Measurements from ENCODE around the gene COASY. TPM values are rescaled to one million over a fixed set of nuclear protein-coding genes. Genes with fewer than 3 reads are reported as not detected.
"Not testable (repeated sequence)": the region's sequence is repeated elsewhere in the genome, so short reads cannot be mapped to it uniquely, and the experiment has no call there.

The COASY gene
- total RNA-seq, 4 donors from 2014 or later = 46.4 to 91.7 (median 57.6) TPM

DNA sequence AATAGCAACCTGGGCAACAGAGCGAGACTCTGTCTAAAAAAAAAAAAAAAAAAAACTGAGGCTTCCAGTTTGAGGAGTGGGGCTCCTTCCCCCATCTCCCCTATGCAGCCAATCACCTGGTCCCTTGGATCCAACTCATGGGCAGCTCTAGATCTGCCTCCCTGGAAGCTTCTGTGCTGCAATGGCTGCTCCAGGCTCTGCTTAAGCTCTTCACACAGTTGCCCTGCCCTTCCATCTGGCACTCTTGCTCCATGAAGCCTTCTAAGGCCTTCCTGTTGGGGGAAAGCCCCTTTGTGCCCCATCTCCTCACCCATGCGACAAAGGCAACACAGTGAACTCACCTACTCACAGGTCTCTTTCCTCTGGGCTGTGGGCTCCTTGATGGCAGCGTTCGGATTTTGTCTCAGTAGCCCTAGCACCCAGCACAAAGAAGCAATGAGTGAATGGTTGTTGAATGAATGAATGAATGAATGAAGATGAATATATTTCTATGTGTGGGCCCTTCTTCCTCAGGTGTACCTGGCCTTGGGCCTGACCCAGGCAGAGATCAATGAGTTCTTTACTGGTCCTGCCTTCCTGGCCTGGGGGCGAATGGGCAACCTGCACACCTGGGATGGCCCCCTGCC lies 24.0 kb upstream of the COASY start:
- intact Hi-C loops (cut with DNase I; ENCODE audit: low total_unique reads) = no loop called here
- in situ Hi-C loops (cut with MboI; ENCODE audit: low pct_ligation_motif_present in 1 of 4, low pct_unique_long_range_greater_than_20kb in 1 of 4, low sequenced_read_pairs in 3 of 4) = no loop called here
- Histone ChIP-seq H3K36me3 (no peaks in the 10 kb centered on the region), H3K9me3 (no peaks in the 10 kb centered on the region), H3K4me1 (peaks cover 18 to 40% (median 27%) of the 10 kb centered on the region in 4 donors), H3K27ac (no peak overlapping the region), H3K27me3 (no peaks in the 10 kb centered on the region), H3K4me3 (no peak overlapping the region)
- 92 to 100% methylated on average over 1 to 5 of the region's 5 CpGs for WGBS, 2 donors (ENCODE audit: low coverage in 1 of 2)
- TF ChIP-seq, protein P1, sequence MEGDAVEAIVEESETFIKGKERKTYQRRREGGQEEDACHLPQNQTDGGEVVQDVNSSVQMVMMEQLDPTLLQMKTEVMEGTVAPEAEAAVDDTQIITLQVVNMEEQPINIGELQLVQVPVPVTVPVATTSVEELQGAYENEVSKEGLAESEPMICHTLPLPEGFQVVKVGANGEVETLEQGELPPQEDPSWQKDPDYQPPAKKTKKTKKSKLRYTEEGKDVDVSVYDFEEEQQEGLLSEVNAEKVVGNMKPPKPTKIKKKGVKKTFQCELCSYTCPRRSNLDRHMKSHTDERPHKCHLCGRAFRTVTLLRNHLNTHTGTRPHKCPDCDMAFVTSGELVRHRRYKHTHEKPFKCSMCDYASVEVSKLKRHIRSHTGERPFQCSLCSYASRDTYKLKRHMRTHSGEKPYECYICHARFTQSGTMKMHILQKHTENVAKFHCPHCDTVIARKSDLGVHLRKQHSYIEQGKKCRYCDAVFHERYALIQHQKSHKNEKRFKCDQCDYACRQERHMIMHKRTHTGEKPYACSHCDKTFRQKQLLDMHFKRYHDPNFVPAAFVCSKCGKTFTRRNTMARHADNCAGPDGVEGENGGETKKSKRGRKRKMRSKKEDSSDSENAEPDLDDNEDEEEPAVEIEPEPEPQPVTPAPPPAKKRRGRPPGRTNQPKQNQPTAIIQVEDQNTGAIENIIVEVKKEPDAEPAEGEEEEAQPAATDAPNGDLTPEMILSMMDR (IDR thresholded peaks at IDR 0.05) = no peak
- TF ChIP-seq EP300 (IDR thresholded peaks at IDR 0.05; ENCODE audit: low read depth) (no peak), POLR2A (IDR thresholded peaks at IDR 0.05) (no peak), POLR2AphosphoS5 (IDR thresholded peaks at IDR 0.05) (no peak)
- DNase-seq = no peak

DNA sequence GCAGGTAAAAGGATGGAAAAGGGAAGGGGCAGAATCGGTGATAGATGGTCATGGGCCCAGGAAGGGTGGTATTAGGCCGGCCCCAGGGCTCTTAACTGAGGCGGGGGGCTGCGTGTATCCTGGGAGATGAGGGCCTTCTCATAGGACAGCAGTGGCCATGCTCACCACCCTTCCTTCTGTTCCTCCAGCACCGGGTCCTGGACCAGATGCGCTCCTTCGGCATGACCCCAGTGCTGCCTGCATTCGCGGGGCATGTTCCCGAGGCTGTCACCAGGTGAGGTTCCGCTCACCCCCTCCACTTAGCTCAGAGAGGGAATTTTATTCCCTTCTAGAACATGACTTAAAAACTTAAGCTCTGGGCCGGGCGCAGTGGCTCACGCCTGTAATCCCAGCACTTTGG lies 23.5 kb upstream of the COASY start:
- Histone ChIP-seq H3K4me1 (peaks cover 18 to 40% (median 27%) of the 10 kb centered on the region in 4 donors), H3K4me3 (no peak overlapping the region), H3K27me3 (no peaks in the 10 kb centered on the region), H3K27ac (no peak overlapping the region), H3K9me3 (no peaks in the 10 kb centered on the region), H3K36me3 (peaks cover 0 to 4% (median 0%) of the 10 kb centered on the region in 4 donors)
- 88 to 89% methylated on average over 3 to 14 of the region's 14 CpGs for WGBS, 2 donors (ENCODE audit: low coverage in 1 of 2)
- in situ Hi-C loops (cut with MboI; ENCODE audit: low pct_ligation_motif_present in 1 of 4, low pct_unique_long_range_greater_than_20kb in 1 of 4, low sequenced_read_pairs in 3 of 4) (no loop called here), intact Hi-C loops (cut with DNase I; ENCODE audit: low total_unique reads) (no loop called here)
- no peak for DNase-seq
- TF ChIP-seq POLR2A (IDR thresholded peaks at IDR 0.05) (no peak), POLR2AphosphoS5 (IDR thresholded peaks at IDR 0.05) (no peak), EP300 (IDR thresholded peaks at IDR 0.05; ENCODE audit: low read depth) (no peak)
- TF ChIP-seq, protein P1 (IDR thresholded peaks at IDR 0.05) = no peak

DNA sequence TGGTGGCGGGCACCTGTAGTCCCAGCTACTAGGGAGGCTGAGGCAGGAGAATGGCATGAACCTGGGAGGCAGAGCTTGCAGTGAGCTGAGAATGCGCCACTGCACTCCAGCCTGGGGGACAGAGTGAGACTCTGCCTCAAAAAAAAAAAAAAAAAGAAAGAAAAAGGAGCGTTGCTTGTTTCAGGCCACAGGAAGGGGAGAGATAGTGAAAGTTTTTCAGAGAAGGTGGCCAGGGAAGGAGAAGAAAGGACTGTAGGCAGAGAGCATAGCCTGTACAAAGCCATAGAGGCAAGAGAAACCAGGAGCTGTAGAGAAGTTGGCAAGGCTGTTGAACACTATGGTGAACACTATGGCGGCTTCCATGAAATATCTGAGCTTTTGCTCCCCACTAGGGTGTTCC lies 21.4 kb upstream of the COASY start:
- H3K36me3 ChIP-seq; intact Hi-C loops (cut with DNase I; ENCODE audit: low total_unique reads); H3K27me3 ChIP-seq; H3K9me3 ChIP-seq; DNase-seq; in situ Hi-C loops (cut with MboI; ENCODE audit: low pct_ligation_motif_present in 1 of 4, low pct_unique_long_range_greater_than_20kb in 1 of 4, low sequenced_read_pairs in 3 of 4); H3K4me3 ChIP-seq: not testable (repeated sequence)
- Histone ChIP-seq H3K27ac (peak overlapping the region; percentile 48 to 76 (median 68)), H3K4me1 (peaks cover 12 to 31% (median 22%) of the 10 kb centered on the region in 4 donors)
- WGBS, 2 donors (ENCODE audit: low coverage in 1 of 2) = 80 to 97% methylated on average over 1 to 4 of the region's 4 CpGs

DNA sequence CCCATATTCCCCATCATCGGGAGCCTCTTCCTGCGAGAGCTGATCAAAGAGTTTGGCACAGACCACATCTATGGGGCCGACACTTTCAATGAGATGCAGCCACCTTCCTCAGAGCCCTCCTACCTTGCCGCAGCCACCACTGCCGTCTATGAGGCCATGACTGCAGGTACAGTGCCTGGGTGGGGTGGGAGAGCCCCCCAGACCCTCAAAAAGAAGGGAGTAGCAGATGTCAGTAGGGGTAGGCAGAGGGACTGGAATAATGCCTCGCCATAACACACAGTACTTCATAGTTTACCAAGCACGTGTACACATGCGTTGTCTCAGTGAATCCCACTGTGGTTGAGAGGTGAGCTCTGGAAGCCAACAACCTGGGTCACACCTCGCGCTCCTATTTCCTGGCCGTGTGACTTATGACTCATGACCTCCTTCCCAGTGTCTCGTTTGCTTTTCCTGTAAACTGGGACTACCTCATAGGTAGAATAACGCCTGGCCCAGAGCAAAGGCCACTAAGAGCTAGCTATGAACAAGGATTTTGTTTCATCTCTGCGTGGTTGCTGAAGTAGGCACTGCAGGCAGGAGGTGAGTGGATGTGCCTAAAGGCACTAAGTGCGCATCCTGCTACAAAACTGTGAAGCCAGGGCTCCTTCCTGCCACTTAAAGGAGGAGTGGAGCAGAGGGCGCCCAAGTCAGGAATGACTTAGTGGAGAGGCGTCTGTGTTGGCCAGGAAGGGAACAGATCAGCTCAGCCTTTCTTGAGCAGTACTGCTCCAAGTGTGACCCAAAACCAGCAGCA lies 20.7 kb upstream of the COASY start:
- TF ChIP-seq EP300 (IDR thresholded peaks at IDR 0.05; ENCODE audit: low read depth) = no peak
- peak; percentile 53 for TF ChIP-seq POLR2A (IDR thresholded peaks at IDR 0.05)
- TF ChIP-seq, protein P1 (IDR thresholded peaks at IDR 0.05) = no peak
- TF ChIP-seq POLR2AphosphoS5 (IDR thresholded peaks at IDR 0.05) = peak in 2 of 3 donors; percentile 66 to 80
- Histone ChIP-seq H3K4me1 (peaks cover 10 to 29% (median 19%) of the 10 kb centered on the region in 4 donors), H3K4me3 (no peak overlapping the region), H3K9me3 (no peaks in the 10 kb centered on the region), H3K36me3 (peaks cover 0 to 4% (median 0%) of the 10 kb centered on the region in 4 donors), H3K27ac (peak overlapping the region; percentile 52 to 76 (median 68)), H3K27me3 (no peaks in the 10 kb centered on the region)
- DNase-seq = peak; percentile 61
- 74 to 100% methylated on average over 1 to 17 of the region's 17 CpGs for WGBS, 2 donors (ENCODE audit: low coverage in 1 of 2)
- intact Hi-C loops (cut with DNase I; ENCODE audit: low total_unique reads) (no loop called here), in situ Hi-C loops (cut with MboI; ENCODE audit: low pct_ligation_motif_present in 1 of 4, low pct_unique_long_range_greater_than_20kb in 1 of 4, low sequenced_read_pairs in 3 of 4) (no loop called here)

All from transverse colon (tissue), 4 donors.